DMS 273 (cell line): Measurements from ENCODE around the gene PCNX3.
A peak's percentile ranks its signal among the peaks of the same experiment; 100 is the strongest.

ENCODE experiments used
- DNase-seq: peaks from one replicate; lab custom pipeline; 2025; ENCODE audit not compliant: unreplicated experiment; lab: John Stamatoyannopoulos, UW

PCNX3 gene

DNA sequence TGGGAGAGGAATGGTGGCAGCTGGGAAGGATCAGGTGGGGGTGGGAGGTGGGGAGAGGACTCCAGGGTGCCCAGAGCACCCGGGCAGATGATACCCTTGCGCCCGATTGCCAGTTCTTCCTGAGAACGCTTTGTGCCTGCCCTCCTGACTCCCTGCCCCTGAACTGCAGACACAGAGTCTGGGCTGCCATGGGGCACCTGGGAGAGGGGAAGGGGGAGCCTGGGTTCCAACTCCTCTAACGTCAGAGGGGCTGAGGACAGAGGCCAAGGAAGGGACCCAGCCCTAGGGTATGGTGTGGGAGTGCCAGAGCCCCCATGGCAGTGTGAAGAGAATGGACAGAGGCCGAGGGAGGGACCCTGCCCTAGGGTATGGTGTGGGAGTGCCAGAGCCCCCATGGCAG, 19.1 kb upstream of the PCNX3 start:
- no peak for DNase-seq

DNA sequence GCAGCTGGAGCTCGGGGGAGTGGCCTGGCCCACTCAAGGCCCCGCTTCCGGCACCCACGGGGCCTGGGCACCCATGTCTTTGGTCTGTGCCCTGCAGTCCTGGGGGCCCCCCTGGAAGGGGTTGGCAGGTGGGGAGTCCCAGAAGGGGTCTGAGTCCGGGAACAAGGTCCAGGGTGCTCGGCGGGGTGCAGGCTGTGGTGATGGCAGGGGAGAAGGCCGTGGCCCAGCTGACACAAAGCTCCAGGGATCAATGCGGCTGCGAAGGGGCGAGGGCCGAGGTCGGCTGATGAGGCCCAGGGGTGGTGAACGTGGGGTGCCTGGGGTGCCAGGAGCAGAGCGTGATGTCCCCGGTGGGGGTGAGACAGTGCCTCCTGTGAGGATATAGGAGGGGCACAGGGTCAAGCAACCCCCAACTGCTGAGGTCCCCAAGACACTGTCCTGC, 17.3 kb upstream of the PCNX3 start:
- DNase-seq: no peak

DNA sequence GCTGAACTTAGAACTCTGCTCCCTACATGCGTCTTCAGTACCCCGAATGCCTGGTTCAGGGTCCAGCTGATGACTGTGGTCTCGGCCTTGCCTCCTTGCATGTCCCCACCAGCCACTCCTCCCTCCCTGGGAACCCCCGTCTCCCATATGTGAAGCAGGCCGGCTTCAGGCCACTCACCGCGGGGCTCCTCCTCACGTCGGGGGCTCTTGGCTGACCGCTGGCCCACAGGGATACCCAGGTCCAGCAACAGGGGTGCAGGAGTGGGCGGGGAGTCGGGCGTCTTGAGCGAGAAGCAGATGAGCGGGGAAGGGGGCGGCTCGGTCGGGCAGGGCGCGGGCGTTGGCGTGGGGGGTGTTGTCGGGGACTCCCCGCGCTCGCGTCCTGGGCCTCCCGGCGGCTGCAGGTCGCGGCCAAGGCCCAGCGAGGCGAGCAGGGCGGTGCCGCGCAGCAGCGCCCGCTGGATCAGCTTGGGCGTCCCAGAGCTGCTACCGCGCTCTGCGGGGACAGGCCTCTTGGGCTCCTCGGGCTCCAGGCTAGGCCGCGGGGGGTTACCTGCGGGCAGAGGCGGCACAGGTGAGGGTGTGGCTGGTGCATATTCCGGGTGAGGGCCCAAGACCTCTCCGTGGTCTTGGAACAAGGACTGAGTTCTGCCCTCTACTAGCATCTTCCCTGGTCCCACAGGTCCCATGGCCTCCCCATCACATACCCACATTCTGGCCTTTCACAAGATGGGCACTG, 16.2 kb upstream of the PCNX3 start:
- DNase-seq: no peak

DNA sequence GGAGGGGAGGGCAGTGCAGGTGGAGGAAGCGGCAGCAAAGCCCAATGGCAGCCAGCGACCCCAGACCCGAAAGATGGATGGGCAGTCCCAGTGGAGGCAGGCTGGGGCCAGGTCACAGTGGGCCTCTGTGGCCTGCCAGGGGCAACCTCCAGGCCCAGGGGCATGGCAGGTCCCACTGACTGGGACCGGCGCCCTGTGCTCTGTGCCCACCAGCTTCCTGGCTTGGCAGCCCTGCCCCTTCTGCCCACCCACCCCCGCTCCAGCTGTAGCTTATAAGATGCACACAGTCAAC, 15.7 kb upstream of the PCNX3 start:
- DNase-seq: no peak

DNA sequence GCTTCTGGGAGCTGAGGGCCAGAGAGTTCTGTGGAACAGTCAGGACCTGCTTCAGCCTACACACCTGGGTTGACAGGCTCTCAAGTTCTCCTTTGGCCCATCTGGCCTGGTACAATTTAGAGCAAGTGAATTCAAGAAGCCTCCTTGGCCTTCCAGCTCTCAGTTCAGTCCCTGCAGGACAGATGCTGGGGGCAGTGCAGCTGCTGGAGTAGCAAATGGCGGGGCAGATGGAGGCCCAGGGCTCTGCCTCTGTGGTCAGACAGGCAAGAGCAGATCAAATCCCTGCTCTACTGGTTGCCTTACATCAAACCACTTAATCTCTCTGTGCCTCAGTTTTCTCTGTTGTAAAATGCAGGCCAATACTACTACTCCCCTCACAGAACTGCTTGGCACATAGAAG, 11.3 kb upstream of the PCNX3 start:
- DNase-seq: peak; percentile 82

DNA sequence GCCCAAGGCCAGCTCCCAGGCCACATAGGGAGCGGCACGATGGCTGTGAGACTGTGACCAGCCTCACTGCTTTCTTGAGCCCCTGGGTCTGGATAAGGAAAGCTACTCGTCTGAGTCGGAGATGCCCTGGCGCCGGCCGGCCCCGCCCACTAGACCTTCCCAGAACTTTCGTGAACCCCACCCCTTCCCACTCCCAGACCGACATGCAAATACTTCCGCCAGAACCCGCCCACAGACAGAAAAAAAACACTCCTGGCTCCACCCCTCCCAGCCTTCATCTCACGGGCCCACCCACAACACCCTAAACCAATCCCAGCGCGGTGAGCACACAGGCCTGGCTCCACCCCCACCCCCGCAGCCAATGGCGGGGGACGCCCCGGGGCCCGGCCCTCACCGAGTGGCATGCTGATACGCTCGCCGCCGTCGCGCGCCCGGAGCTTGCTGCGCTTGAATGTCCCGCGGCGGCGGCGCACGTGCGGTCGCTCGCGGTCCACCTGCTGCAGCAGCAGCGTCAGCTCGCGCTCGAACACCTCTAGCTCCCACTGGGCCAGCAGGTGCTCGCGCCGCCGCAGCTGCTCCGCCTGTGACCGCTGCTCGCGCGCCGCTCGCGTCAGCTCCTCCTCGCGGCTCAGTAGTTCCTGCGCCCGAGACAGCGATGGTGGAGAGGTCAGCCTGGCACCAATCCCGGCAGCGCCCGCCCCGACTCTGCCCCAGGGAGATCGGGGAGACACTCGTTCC, 8.5 kb upstream of the PCNX3 start:
- DNase-seq: peak; percentile 18

GRCh38 chr11:65607614-65608426, 7.8 kb upstream of the PCNX3 start:
- DNase-seq: no peak

GRCh38 chr11:65609229-65609628, 6.3 kb upstream of the PCNX3 start:
- no peak for DNase-seq

GRCh38 chr11:65609665-65610064, 5.9 kb upstream of the PCNX3 start:
- no peak for DNase-seq

GRCh38 chr11:65610404-65610803, 5.2 kb upstream of the PCNX3 start:
- DNase-seq: no peak

DNA sequence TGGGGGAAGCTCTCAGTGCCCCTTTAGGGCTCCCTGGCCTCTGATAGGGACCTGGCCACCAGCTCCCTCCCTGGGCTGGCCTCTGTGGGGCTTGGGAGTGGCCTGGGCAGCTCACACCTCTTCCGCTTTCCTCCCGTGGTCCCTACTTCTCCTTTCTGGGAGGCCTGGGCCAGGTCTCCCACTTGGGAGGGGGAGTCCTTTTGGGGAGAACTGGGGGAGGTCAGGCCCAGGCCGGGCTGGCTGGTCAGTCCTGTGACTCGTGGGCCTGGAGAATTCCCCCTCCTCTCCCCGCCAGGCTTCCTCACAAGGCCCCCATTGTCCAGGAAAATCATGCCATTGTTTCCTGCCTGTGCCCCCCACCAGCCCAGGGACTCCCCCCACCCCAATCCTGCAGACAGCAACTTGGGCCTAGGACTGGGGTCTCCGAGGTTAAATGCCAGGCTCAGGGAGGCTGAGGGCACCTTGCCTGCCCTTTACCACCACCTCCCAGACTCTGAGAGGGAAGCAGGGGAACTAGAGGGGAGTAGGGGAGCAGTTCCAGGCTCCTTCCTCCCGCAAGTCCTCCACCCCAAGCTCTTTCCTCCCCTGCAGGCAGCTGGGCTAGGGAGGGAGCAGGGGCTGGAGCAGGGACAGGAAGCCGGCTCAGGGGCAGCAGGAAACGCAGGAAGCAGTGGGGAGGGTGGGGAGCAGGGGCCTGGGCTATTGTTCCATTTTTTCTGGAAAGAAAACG, 4.4 kb upstream of the PCNX3 start:
- no peak for DNase-seq

GRCh38 chr11:65611758-65612603, 3.6 kb upstream of the PCNX3 start:
- DNase-seq: no peak

GRCh38 chr11:65612691-65613090, 2.9 kb upstream of the PCNX3 start:
- no peak for DNase-seq

- DNase-seq: peak; percentile 32
Observed at GRCh38 chr11:65613091-65613928, 2.3 kb upstream of the PCNX3 start.

DNA sequence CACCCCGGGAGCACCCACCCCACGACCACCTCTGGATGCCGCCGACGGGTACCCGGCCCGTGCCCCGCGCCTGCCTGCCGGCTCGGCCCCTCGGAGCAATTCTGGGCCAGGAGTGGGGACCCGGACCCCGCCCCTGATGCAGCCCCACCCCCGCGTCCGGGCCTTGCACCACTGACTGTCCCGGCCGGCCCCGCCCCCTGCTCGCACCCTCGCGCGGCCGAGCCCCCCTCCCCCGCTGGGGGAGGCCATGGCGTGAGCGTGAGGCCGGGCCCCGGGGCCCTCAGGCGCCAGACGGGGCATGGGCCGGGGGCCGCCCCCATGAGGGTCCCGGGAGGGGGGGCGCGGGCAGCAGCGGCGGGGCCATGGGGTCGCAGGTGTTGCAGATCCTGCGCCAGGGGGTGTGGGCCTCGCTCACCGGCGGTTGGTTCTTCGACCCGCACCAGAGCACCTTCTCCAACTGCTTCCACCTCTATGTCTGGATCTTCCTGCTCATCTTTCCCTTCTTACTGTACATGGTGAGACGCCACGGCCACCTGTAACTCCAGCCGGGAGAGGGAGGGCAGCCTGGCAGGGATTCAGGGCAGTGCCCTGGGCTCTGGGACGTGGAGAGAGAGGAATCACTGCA, 486 bp downstream of the PCNX3 start:
- DNase-seq: peak; percentile 54

GRCh38 chr11:65616575-65617001, 1.0 kb downstream of the PCNX3 start:
- no peak for DNase-seq

DNA sequence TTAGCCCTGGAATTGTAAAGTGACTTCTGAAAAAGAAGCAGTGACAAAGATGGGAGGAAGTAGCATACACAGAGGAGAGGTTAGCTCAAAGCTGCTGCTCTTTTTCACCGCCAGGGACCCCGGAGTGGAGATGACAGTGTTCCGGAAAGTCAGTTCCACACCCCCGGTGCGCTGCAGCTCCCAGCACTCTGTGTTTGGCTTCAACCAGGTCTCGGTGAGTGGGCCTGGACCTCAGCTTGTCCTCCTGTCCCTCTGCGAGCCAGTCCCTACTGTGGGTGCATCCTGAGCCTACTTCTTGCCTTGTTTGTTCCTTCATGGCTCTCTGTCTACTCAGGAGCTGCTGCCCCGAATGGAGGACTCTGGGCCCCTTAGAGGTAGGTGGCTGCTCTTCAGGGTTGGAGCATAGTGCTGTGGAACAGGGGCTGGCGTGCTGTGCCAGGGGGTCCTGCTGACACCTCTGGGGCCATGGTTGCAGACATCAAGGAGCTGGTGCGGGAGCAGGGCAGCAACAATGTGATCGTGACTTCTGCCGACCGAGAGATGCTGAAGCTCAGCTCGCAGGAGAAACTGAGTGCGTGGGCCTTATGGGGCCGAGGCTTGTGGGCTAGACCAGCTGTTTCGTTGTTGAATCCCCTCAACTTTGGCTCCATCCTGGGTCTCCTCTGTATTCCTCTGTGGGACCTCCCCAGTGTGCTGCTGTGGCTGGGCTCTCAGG, 1.7 kb downstream of the PCNX3 start:
- DNase-seq: no peak

- DNase-seq: no peak
Observed at GRCh38 chr11:65617990-65618751, 2.6 kb downstream of the PCNX3 start.
